CD4-positive, alpha-beta T cell treated with Interleukin-10 for 1 hour (primary cell): ENCODE measurements around the gene FAM110D.
A peak's percentile ranks its signal among the peaks of the same experiment; 100 is the strongest.

Experiments used
- DNase-seq: peaks from one replicate; pipeline ENCODE4 v3.0.0-alpha.2; 2020

Gene FAM110D

DNA sequence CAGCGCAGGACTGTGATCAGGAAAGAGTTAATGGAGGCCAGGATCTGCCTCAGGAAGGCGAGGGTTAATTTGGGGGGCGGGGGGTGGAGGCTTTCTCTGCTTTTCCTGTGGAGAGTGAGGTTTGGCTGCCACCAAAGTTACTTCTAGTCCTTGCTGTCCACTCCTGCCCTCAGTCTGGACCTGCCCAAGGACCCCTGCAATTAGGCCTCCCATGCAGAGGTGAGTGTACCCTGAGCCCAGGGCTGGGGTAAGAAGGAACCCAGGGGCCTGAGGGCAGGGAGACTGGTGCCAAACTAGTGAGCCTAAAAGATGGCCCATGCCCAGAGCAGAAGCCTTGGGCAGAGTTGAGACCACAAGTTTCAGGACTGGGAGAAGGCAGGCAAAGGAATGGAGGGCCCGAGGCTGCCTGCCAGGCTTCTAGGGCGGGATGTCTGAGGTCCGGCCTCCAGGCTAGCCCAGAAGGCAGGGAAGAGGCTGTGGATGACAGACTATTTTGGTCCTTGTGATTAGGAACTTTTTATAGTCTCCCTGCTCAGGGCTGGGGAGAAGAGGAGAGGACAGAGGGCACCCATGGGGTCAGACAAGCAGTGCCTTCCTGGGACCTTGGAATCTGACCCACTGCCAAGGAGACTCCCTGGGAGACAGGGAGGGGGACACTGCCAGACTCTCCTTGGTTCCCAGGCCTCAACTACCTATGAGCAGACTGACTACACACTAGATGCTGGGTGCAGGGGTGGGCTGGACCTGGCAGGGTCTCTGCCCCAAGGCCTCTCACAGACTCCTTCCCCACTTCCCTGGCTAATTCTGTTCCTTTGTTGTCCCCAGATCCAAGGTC lies at the start of gene FAM110D:
Gene FAM110D (plus strand): TSS at position 172 of the 835 bp plus-strand sequence. CDS start 2,213 bp downstream, outside the sequence.
- DNase-seq = no peak

DNA sequence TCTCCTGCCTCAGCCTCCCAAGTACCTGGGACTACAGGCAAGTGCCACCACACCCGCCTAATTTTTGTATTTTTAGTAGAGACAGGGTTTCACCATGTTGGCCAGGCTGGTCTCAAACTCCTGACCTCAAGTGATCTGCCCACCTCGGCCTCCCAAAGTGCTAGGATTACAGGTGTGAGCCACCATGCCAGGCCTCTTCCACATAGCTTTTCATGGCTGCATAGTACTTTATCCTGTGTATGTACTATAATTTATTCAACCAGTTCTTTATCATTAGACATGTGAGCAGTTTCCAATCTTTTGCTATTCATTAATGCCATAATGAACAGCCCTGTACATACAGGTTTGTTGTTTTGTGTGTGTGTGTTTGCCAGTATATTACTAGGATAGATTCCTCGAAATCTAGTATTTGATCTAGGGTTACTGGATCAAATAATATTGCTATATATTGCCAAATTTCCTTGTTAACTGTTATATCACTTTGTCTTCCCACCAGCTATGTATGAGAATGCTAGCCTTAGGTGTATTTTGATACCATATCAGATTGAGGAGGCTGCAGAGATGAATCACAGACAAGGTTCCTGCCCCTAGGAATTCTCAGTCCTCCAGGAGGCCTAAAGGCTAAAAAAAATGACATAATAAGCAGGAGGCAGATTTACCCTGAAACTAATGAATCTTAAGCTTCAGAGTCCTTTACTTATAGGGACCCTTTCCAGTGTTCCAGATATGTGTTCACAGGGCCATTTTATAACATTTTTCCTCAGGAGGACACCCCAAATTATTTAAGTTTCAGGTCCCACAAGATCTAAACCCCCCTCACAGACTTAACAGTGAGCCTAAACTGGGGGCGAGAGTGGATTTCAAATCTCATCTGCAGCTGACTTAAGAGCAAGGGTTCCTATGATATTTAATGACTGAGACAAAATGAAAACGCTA lies 49.4 kb upstream of the FAM110D start:
- DNase-seq = no peak

DNA sequence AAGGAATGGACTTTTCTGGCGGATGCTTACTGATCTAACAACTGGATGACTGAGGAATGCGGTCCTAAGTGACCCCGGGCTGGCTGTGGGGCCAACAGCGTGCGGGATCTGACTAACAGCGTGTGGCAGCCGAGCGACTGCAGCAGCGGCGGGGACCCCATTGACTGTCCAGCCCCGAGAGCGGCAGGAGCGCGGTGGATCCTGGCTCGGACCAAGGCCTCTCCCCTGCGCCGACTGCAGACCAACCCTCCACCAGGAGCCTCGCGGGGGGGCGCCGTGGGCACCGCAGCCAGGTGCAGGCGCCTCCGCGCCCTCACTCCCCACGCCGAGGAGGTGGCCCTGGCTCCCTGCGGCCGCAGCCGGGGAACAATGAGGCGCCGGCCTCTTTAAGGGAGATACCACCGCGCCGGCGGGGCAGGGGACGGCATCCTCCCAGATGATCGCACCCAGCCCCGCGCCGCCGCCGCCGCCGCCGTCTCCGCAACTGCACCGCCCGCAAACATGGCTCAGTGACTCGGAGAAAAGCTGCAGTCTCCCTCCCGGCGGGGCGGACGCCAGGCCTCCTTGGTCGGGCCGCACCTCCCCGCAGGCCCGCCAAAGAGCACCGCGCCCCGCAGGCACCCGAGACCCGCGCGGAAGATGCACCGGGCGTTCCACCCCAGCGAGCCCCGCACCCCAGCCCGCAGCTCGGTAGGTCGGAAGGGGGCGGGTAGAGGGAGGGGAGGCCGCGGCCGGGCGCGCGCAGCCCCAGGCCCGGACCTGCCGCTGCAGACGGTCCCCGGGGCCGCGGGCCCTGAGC lies 47.9 kb upstream of the FAM110D start:
- peak; percentile 81 for DNase-seq

DNA sequence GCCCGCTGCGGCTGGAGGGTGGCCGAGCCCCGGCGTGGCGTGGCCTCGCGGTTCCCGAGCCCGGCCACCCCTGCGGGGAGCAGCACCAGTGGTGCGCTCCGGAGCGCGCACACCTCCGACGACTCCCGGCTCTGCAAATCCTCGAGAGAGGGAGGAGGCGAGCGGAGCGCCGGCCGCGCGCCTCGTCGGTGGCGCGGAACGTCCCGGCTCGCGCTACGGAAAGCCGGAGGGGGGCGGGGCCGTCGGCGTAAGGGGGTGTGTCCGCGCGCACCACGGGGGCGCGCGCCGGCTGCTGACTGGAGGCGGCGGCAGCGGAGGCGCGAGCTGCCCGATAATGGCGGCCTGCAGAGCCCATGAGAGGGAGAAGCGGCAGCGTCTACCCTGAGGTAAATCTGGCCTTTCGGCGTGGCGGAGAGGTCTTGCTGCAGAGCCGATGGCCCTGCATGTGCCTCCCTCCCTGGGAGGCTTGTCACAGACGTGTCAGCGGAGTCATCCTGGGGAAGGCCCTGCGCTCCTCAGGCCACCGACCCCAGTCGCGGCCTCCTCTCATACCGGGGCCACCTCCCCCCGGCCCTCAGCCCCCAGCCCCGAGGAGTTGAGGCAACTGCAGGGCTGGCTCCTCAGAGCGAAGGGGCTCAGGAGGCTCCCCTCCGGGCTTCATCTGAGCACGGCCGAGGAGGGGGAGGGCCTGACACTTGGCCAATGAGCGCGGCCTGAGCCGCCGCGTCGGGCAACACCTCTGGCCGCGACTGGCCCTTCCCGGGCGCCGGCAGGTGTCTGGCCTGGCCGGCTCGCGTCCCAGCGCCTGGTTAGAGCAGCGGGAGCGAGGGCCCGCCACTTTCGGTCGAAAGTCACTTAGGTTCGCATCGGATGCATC lies 47.1 kb upstream of the FAM110D start, which contains the start of gene PDIK1L:
Gene PDIK1L (plus strand): TSS at position 295 of the 877 bp plus-strand sequence. CDS start 2,485 bp downstream, outside the sequence.
- peak; percentile 96 for DNase-seq

DNA sequence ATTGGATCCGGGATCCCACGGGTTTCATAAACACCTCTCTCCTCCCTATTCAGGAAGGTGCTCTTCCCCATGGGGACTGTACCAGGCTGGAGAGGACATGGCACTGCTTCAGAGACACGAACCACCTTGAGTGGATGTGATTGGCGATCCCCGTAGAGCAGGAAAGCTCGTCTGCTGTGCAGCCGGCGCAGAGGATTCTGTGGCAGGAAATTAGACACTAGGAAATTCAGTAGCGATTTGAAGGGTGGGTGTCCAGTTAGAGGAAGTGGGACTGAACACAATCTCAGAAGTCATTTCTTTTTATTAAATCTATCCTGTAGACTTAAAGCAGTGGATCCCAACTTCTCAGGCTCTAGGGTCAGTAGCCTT lies 46.5 kb upstream of the FAM110D start:
- DNase-seq = no peak

DNA sequence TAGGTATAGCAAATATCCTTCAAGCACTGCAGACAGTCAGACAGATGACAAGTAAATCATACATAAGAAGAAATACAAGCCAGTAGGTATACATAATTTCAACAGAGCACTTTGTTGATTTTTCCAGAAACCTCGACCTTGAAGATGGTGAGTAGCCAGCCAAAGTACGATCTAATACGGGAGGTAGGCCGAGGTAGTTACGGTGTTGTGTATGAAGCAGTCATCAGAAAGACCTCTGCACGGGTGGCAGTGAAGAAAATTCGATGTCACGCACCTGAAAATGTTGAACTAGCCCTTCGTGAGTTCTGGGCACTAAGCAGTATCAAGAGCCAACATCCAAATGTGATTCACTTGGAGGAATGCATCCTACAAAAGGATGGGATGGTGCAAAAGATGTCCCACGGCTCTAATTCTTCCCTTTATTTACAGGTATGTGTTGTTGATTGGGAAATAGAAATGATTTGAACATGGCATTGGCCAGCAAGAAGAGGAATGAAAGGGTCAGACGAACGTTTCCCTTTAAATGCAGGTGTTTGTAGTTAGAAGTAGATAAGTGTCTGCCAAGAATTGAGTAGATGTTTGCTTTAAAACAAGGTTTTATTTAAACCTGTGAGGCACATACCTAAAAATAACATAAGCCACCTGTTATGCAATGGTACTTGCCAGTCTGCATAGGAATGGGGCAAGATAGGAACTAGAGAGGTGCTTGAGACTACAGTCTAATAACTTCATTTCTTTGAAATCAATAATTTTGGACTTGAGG lies 44.5 kb upstream of the FAM110D start:
- no peak for DNase-seq

DNA sequence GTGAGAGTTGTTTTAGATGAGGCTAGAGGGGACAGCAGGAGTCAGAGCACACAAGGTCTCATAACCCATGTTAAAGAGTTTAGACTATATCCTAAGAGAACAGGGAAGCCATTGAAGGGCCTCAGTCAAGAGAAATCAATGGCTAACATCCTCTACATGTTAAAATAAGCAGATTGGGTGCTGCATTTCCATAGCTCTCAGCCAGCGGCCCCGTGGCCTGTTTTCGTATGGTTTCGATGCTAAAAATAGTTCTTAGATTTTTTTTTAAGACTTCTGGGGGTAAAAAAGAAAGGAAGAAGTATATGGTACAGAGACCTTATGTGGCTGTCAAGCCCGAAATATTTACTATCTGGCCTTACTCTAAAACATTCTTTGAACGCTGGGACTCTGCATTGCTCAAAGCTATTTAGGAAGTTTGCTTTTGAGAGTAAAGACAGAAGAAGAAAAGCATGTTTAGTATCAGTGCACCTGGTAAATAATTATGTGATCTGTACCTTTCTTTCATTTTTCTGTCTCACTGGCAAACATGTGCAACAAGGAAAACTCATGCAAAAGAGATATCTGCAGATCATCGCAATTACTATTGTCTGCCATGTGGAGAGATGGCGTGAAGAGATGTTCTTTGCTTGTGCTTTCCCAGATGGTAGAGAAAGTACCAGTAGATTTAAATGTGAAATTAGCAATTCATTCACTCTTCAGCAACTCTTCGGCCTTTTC lies 38.8 kb upstream of the FAM110D start:
- DNase-seq = no peak

DNA sequence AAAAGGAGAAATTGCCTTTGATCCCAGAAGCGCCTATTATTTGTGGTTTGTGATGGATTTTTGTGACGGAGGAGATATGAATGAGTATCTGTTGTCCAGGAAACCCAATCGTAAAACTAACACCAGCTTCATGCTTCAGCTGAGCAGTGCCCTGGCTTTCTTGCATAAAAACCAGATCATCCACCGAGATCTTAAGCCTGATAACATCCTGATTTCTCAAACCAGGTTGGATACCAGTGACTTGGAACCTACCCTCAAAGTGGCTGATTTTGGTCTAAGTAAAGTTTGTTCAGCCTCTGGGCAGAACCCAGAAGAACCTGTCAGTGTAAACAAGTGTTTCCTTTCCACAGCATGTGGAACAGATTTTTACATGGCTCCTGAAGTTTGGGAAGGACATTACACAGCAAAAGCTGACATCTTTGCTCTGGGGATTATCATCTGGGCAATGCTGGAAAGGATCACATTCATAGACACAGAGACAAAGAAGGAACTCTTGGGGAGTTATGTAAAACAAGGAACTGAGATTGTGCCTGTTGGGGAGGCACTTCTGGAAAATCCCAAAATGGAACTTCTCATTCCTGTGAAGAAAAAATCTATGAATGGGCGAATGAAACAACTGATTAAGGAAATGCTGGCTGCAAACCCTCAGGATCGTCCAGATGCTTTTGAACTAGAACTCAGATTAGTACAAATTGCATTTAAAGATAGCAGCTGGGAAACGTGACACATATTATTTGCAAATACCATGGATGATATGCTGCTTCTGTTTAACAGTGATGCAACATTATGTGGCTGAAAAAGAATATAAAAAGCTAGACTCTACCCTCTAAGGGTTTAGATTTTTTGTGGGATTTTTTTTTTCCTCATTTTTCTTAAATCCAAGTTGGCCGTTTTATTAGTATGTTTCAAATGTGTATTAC lies 36.8 kb upstream of the FAM110D start:
- DNase-seq = no peak

DNA sequence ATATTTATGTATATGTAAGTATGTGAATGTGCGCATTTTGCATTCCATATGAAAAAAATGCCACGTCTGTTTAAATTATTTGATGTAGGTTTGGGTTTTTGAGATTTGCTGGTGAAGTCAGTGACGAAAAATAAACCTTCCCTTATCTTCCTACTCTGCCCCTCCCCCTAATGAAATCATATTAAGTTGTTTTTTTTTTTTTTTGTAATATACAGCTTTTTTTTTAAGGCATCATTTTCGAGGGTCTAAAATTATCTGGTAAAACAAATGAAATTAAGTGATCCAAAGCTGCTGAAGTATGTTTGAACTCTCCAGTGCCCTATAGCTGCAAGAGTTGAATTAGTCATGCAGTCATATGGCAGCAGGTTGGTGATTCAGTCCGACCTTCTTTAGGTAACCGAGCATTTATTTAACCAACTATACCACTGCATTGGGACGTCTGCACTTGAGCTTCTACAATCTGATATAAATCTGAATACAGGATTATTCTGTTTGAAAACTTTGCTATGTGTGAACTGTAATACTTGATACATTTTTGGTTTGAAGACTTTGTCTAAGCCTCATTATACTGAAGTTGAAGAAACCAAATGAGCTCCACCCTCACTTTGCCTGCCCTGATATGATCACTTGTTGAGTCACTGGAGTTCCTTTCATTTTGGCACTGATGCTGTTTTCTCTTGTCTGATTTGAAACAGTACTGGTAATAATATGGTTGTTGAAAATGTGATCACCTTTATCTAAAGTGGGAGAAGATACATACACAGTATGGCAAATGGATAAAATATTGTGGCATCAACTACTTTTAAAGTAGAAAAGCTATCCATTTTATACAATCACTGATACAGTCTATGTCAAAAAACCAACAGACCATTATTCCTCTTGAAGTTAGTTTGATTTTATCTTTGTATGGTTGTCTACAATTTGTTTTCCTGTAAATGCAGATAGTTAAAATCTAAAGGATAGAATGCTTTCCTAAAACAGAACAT lies 35.6 kb upstream of the FAM110D start:
- DNase-seq = peak; percentile 38

DNA sequence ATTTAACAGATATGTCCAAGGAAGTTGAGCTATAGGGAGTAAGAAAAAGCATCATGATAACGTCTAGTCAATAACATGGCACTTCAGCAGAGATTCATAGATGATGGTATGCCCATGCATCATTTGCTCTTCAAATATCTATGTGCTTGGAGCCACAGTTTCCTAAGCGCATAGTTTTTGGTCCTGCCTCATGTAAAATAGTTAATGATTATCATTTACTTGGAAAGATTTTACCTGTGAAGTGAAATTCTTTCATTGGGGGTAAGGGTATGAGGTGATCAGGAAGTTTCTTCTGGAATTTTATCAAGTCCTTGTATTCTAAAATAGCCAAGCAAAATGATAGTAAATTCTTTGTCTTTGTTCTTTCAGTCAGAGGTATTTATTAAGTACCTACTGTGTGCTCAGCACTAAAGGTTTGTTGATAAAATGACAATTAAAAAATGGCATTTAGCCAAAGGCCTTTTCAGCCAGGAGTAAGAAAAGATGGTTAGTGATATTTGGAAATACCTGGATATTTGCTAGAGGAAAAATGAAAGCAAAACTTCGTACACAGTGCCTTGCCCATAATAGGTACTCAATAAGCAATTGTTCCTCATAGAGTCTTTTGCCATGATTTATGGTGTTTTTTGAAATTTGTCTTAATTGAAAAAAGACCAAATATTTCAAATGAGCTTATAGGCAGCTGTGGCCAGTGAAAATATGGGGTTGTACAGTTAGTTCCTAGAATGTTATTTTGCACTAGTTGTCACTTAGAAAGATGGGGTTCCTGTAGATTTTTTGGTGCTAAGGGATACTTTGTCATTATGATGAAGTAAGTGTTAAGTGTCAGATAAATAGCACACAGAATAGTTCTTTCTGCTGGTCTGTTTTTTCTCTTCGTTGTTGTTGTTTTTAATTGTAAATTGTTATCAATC lies 34.2 kb upstream of the FAM110D start:
- no peak for DNase-seq

DNA sequence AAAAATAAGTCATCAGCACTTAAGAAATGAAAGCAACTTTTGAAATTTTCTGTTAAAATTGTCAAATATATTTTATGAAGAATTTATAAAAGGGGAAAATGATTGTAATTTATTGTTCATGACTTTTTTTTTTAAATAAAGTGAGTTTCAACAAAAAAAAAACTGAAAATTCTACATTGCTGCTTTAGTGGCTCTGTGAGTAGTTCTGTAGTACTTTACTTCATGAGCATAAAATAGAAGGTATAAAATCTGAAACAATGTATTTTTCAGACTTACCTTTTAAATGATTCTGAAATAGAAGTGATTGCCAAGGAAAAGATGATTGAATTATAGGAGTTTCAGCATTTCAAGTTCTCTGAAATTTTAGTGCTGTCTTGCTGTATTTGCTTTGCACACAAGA lies 33.5 kb upstream of the FAM110D start:
- DNase-seq = no peak

DNA sequence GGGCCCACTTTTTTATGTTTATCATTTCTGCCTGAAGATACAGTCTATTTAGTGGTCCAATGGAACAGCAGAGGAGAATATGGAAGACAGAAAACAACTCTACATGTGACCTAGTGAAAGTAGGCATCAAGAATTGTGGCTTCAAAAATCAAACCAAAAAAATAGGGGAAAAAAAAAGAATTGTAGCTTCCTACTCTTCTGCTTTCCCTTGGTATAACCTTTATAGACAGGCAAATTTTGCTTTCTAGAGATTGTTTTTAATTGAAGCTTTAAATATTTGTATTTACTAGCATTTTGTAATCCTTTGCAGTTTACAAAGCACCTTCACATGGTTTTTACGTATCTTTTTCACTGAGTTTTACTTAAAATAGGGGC lies 32.9 kb upstream of the FAM110D start:
- no peak for DNase-seq

DNA sequence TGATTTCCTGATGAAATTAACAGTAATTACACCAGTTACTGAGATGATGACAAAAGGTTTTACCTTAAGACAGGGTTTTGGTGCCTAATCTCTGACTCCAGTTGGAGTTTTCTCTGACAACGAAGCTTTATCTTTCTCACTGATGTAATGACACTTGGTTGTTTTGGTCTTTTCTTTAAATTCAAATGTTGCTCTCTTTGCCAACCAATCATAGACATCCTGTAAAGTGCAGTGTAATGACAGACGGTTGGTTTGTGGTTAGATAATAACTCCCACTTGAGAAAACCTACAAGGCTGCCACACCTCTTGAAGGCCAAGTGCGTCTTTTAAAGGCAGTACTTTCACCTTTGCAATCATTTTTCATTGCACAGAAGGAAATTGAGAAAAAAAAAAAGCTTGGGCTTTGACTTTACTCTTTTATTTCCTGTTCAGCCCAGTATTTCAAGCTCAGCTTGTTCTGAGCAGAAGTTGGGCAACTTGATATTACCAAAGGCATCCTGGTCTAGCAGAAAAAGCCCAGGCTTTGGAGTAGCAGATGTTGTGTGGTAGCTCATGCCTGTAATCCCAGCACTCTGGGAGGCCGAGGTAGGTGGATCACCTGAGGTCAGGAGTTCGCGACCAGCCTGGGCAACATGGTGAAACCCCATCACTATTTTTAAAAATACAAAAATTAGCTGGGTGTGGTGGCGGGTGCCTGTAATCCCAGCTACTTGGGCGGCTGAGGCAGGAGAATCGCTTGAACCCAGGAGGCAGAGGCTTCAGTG lies 32.4 kb upstream of the FAM110D start:
- DNase-seq = peak; percentile 88

DNA sequence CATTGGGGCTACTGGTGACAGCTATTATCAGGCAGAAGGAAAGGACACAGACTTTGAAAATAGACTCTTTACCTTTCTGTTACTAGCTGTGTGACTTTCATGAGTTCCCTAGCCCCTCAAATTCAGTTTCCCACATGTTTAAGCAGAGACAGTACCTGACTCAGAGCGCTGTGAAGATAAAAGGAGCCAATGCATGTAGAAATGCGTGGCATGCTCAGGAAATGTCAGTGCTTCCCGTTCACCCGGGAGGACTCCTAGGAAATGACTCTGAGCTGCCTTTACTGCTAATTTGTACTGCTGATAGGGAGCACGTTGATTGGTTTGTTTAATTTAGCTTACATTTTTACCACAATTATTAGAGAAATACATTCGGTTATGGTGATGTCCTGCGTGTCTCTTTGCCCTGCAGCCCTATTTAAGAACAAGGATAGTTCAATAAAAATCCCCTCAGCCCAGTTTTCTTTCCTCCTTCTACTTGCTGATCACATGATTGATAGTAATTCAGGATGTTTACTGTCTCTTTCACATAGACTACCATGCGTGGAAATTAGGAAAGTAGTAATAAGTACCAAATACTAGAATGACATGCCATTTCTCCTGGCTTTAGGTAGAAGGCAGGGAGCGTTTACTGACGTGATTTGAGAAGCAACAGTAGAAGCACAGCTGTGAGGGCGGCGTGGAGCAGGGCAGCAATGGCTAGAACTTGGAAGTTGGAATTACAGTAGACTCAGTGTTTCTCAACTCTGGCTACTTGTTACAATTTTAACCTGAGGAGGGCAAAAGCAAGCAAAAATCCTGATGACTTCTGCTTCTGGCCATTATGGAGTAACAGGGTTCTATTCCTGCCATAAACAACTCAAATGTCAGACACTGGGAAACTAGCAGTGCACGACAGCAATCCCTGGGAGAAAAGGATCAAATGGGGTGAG lies 31.4 kb upstream of the FAM110D start:
- DNase-seq = peak; percentile 16

DNA sequence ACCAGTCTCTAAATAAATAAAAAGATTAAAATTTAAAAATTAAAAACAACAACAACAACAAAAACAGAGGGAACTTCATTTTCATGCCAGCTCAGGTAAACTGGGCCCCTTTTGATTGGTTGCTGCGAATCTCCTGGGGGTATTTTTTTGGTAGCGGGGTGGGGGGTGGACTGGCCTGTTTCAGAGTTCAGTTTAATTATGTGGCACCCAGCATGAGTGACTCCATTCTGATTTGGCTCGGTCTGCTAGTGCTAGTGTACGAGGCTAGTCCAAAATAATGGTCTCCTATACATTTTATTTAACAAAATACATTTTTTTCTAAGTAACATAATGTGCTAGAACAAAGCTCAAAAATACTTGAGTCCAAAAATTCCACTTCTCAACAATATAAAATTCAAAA lies 29.1 kb upstream of the FAM110D start:
- DNase-seq = no peak
